GM21619 (cell line): ENCODE results near the gene CNKSR3.
"Not testable (repeated sequence)": the region's sequence is repeated elsewhere in the genome, so short reads cannot be mapped to it uniquely, and the experiment has no call there.

Experiments
- ATAC-seq: cut with Tn5 transposase; IDR thresholded peaks from one replicate; pipeline ENCODE4 v1.9.1; 2021; ENCODE audit not compliant: unreplicated experiment

The CNKSR3 gene

GRCh38 chr6:154528310-154528915 lies 17.9 kb upstream of the CNKSR3 start:
- ATAC-seq, result no peak

DNA sequence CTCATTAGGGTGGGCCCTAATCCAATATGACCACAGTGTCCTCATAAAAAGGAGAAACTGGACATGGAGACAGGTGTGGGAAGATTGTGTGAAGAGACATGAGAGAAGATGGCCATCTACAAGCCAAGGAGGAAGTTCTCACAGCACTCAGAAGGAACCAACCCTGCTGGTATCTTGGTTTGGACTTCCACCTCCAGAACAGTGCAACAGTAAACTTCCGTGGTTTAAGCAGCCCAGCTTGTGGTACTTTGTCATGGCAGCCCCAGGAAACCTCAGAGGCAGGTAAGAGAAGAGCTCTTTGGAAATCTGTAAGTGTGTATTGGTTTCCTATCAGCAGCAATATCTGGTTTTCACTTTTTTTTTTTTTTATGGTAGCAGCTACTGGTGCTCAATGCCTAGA lies 16.5 kb upstream of the CNKSR3 start:
- ATAC-seq, result no peak

- no peak for ATAC-seq
These were observed 12.1 kb upstream of the CNKSR3 start for GRCh38 chr6:154522576-154522975.

DNA sequence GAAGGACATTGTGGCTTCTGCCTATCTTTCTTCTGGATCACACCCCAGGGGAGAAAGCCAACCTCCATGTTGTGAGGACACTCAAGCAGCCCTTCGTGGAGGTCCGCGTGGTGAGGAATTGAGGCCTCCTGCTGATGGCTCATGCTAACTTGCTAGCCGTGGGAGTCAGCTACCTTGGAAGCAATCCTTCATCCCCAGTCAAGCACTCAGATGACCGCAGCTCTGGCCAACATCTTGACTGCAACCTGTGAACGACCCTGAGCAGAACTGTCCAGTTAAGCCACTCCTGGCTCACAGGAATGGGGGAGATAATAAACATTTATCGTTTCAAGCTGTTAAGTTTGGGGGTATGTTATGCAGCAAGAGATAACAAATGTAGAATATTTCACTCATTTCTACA lies 10.9 kb upstream of the CNKSR3 start:
- ATAC-seq, result no peak

- ATAC-seq, result no peak
These were observed 9.8 kb upstream of the CNKSR3 start for GRCh38 chr6:154520280-154520679.

DNA sequence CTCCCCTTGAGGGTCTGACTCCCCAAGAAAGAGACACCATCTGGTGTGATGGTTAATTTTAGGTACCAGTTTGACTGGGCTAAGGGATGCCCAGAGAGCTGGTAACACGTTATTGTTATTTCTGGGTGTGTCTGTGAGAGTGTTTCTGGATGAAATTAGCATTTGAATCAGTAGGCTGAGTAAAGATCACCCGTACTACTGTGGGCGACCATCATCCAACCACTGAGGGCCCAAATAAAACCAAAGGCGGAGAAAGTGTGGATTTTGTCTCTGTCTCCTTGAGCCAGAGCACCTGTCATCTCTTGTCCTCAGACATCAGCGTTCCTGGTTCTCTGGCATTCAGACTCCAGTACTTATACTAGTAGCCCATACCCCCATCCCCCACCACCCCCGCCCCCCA lies 7.9 kb upstream of the CNKSR3 start:
- ATAC-seq, result no peak

GRCh38 chr6:154516276-154516675 lies 5.8 kb upstream of the CNKSR3 start:
- no peak for ATAC-seq

- no peak for ATAC-seq
These were observed 5.3 kb upstream of the CNKSR3 start for GRCh38 chr6:154515826-154516225.

DNA sequence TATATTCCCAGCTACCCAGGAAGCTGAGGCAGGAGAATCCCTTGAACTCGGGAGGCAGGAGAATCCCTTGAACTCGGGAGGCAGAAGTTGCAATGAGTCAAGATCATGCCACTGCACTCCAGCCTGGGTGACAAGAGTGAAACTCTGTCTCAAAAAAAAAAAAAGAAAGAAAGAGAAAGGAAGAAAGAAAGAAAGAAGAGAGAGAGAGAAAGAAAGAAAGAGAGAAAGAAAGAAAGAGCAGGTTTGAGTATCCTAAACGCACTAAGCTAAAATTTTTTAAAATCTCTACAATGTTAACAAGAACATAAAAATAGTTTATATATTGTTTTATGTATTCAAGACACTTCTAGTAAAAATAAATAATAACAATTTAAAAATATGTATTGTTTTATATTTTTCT lies 4.6 kb upstream of the CNKSR3 start:
- not testable (repeated sequence) for ATAC-seq

DNA sequence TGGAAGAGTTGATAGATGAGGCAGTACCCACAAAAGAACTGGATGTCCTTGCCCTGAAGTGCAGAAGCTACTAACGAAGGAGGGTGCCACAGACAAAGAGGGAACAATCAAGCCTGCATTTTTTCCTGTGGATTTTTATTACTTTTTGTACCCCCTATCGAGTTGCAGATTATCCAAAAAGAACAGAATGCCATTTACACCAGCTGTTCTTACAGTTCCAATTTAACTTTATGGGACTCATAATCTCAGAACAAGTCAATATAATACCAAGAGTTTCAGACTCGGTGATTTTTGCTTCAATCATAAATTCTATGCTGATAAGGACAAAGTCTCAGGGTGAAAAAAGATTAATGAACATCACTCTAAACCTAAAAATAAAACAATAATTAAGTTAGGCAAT lies 4.0 kb upstream of the CNKSR3 start:
- ATAC-seq, result no peak

DNA sequence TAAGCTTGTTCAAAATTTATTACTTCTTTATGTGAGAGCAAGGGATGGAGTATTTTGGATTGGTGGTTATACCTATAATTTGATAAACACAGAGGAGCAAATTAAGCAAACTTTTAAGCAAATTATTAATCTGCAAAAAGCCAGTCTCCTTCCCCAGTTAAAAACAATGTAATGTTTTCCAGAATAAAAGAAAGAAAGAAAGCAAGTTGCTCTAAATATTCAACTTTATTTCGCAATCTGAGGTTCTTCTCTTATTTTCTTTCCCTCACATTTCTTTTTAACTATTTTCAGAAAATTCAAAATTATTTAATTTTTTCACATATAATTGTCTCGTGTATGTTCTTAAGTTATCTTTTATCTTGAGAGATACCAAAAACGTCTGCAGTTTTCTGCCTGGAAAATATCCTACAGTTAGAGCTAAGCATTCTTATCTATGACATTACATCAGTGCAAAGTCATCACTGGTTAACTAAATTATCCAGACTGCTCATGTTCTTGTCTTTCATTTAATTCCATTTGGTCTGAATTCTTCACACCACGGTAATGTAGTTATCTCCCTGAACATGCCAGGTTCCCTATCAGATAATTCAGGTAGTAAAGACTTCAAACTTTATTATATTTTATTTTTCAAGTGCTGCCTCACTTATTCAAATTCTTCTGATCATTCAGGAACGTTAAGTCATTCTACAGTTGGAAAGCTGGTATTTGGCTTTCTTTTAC lies 3.3 kb upstream of the CNKSR3 start:
- ATAC-seq, result no peak

DNA sequence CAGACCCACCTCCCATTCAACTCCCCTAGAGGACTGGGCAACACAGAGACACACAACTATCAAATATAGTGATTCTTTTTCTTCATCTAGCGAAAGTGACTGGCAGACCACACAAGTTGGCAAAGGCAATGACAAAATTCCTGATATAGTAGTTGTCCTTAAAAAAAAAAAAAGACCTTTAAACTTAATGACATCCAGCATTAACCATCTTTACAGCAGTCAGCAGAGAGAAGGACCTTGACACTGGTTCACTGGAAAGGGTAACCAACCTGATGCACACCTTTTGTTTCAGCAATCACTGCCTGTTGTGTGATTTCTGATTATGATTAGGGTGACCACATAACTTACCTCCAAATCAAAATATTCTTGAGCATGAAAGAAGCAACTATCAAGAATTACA lies 1.7 kb upstream of the CNKSR3 start:
- ATAC-seq, result no peak

DNA sequence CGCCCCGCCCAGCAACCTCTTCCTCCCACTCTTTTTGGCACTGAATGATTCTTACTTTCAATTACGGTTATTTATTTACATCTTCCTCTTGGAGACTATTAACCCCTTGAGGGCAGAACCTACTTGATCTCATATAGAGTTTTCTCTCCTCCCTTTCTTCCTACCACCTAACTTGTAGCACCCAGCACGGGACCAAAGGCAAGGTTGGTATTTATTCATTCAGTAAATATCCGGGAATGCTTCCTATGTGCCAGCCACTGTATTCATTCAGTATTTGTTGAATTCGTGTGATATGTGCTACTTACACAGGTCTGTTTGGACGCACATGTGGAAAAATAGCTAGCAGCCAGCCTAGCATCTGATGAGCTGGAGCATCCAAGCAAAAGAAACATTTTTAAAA lies 1.3 kb upstream of the CNKSR3 start:
- ATAC-seq, result no peak

- ATAC-seq, result peak; percentile 24
These were observed 903 bp downstream of the CNKSR3 start for GRCh38 chr6:154509421-154510143.

DNA sequence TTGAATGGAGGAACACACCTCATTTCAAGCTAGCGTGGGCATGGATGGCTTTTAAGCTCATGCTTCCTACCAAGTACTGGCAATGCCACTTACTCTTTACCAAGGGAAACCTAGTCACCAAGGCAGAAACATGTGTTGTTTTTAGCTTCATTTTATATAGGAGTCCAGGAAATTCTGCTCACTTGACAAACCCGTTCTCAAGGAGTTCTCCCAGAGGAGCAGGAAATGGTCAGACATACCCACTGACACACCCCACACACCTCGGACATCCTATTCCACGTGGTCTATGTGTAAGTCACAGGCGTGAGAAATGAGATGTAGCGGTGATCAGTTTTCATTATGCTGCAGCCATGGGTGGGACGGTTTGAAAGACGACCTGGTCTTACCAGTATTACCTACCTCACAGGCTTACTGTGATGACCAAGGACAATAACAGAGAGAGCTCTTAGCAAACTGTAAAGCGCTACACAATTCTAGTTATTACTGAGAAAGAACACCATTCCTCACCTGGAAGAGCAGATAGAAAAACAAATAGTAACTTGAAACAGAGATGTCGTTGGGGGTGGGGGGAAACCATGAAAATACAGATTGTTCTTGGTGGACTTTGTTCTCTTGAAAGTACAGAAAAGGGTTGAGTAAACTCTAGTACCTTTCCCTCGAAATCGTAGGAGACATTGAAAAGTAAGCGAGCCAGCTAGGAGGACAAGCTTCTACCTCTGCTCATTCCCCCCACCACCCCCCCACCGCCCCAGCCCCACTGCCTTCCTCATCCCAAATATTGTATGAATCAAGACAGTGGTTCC lies 1.7 kb downstream of the CNKSR3 start:
- no peak for ATAC-seq

- no peak for ATAC-seq
These were observed 3.2 kb downstream of the CNKSR3 start for GRCh38 chr6:154506991-154507898.

- ATAC-seq, result no peak
These were observed 3.9 kb downstream of the CNKSR3 start for GRCh38 chr6:154506582-154506981.

DNA sequence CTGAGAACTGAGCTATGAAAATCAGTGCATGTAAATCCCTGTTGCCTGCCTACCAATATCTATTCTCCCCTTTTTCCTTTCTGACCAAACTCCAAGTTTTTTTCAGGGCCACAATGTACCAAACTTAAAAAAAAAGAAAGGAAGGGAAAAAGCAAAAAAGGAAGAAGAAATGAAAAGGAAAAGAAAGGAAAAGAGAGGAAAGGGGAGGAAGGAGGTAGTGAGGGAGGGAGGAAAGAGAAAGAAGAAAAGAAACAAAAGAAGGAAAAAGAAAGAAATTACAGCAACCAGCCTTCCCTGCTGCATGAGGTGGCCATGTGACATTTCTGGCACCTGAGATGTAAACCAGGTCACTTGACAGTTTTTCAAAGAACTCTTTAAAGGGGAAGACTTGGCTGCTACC lies 4.4 kb downstream of the CNKSR3 start:
- ATAC-seq, result no peak

- ATAC-seq, result no peak
These were observed 5.5 kb downstream of the CNKSR3 start for GRCh38 chr6:154504865-154505449.

DNA sequence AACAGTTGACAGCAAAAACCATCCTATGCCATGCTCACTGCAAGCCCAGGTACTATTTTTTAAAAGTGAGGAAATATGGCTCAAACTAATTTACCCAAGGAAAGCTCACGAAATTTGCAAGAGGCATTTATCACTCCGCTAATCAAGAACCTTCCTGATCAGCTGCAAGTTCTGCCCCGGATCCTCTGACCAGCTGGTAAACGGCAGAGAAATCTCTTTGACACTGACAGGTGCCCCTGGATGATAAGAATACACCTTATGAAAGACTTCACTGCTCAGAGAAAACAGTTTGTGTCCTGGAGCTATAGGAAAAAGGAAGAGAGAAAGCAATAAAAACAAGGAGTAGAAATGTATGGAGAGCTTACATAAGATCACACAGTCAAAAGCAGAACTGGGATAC lies 6.4 kb downstream of the CNKSR3 start:
- ATAC-seq, result no peak
